SK-N-SH (cell line): ENCODE data around the gene RGS9.

Source experiments
- EP300 ChIP-seq, 2 experiments: IDR thresholded peaks; 2 replicates each; pipeline versions ENCODE4 v1.4.0 to v1.6.1; 2012; ENCODE audit warnings: borderline replicate concordance in 1 of 2, low read depth in 1 of 2, low read length in 1 of 2
- FOXJ3 ChIP-seq: sonication (generic); formaldehyde crosslinking; IDR thresholded peaks from 2 replicates; pipeline ENCODE4 v1.5.1; 2020; ENCODE audit warnings: mild to moderate bottlenecking, missing genetic modification reagents
- MAX ChIP-seq: IDR thresholded peaks from 2 replicates; pipeline ENCODE4 v1.4.0; 2012; ENCODE audit warnings: low read depth
- MXI1 ChIP-seq: IDR thresholded peaks from 2 replicates; pipeline ENCODE4 v1.6.1; 2012; ENCODE audit warnings: mild to moderate bottlenecking, low read depth, low read length, improper control_type of control experiment
- RAD21 ChIP-seq: IDR thresholded peaks from 2 replicates; pipeline ENCODE4 v1.6.1; 2012; ENCODE audit warnings: mild to moderate bottlenecking, low read length
- RFX5 ChIP-seq: IDR thresholded peaks from 2 replicates; pipeline ENCODE4 v1.6.1; 2012; ENCODE audit warnings: mild to moderate bottlenecking, improper control_type of control experiment, low read length
- SIN3A ChIP-seq: IDR thresholded peaks from 2 replicates; pipeline ENCODE4 v1.6.1; 2012; ENCODE audit warnings: low read depth, mild to moderate bottlenecking, low read length, moderate library complexity, borderline replicate concordance
- TF ChIP-seq, protein P1 (sequence below): fragments of 200-600 bp; sonication (generic); IDR thresholded peaks from 2 replicates; pipeline ENCODE4 v1.6.1; 2017; ENCODE audit warnings: antibody characterized with exemption, mild to moderate bottlenecking, moderate library complexity

GRCh38 chr17:65190467-65191097 lies 53.4 kb downstream of the RGS9 start:
- TF ChIP-seq, protein P1, sequence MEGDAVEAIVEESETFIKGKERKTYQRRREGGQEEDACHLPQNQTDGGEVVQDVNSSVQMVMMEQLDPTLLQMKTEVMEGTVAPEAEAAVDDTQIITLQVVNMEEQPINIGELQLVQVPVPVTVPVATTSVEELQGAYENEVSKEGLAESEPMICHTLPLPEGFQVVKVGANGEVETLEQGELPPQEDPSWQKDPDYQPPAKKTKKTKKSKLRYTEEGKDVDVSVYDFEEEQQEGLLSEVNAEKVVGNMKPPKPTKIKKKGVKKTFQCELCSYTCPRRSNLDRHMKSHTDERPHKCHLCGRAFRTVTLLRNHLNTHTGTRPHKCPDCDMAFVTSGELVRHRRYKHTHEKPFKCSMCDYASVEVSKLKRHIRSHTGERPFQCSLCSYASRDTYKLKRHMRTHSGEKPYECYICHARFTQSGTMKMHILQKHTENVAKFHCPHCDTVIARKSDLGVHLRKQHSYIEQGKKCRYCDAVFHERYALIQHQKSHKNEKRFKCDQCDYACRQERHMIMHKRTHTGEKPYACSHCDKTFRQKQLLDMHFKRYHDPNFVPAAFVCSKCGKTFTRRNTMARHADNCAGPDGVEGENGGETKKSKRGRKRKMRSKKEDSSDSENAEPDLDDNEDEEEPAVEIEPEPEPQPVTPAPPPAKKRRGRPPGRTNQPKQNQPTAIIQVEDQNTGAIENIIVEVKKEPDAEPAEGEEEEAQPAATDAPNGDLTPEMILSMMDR, result no peak
- TF ChIP-seq EP300 (IDR thresholded peaks at IDR 0.05; ENCODE audit: borderline replicate concordance in 1 of 2, low read depth in 1 of 2, low read length in 1 of 2) (no peak), RFX5 (no peak), RAD21 (no peak), MAX (no peak), MXI1 (no peak), FOXJ3 (CRISPR knock-in tag) (no peak), SIN3A (no peak)
